Skin epidermis (tissue), 12 donors: ENCODE results near the gene KNOP1.
"Not testable (repeated sequence)": the region's sequence is repeated elsewhere in the genome, so short reads cannot be mapped to it uniquely, and the experiment has no call there.

Experiments used
- H3K27ac ChIP-seq, 21 experiments: fragments of 200-600 bp; sonication (generic) in 11 of 21; one replicate each; pipeline ENCODE4 v1.5.0; 2020; ENCODE audit warnings: mild to moderate bottlenecking in 3 of 21, inconsistent platforms in 2 of 21, moderate library complexity in 2 of 21
- H3K4me3 ChIP-seq, 7 experiments: fragments of 200-600 bp; sonication (generic) in 2 of 7; one replicate each; pipeline ENCODE4 v1.5.0; 2020; ENCODE audit warnings: inconsistent platforms in 2 of 7, mild to moderate bottlenecking in 2 of 7, moderate library complexity in 1 of 7

The KNOP1 gene

DNA sequence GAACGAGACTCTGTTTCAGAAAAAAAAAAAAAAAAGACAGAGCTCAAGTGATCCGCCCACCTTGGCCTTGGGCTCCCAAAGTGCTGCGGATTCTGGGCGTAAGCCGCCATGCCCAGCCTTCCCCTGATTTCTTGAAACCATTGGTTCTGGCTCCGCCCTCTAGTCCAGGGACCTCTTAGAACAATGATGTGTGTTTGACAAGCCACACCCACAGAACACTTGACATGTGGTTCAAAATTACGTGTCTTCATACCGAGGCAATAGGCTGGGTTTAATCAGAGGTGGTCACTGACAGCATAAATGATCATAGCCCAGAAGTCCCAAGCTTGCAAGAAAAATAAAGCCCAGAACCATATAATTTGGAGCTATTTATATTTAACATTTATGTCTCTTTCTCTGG lies 23.0 kb downstream of the KNOP1 start:
- Histone ChIP-seq H3K4me3 (no peak overlapping the region), H3K27ac (peak overlapping the region in 6 of 21 experiments; percentile 24 to 83 (median 52))

DNA sequence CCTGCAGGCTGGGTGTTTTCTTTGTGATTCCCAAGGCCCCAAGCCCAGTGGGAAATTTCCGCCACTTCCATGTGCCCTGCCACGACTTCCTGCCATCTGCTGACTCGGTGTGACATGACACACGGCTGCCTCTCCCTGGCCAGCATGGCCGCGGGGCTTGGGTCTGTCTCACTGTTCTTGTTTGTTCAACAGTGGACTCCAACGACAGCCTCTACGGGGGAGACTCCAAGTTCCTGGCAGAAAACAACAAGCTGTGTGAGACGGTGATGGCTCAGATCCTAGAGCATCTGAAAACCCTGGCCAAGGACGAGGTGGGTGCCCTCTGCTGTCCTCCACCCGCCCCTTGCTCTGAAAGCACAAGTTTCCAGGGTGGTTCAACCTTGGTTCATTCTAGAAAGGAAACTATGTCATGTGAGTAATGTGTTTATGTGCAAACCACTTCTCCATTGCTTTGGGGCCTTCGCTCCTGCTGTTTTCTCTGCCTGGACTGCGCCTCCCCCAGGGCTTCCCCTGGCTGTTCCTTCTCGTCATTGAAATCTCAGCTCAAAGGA lies 26.8 kb downstream of the KNOP1 start:
- H3K27ac ChIP-seq, result peak overlapping the region in 13 of 21 experiments; percentile 15 to 73 (median 36)
- H3K4me3 ChIP-seq, result no peak overlapping the region

DNA sequence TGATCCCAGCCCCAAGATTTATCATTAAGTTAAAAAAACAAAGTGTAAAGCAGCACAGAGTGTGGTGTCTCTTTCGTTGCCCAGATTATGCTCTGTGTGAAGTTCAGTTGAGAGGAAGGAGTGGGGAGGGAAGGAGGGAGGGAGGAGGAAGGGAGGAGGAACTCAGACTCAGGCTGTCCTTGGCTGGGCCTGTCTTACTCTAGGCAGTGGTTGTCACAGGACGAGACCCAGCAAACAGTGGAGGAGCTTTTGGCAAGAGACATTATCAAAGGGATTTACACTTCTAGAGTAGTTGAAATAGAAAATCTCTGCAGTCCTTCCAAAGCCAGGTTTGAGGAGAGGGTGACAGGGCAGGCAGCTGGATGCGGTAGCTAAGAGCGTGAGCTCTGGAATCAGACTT lies 27.8 kb downstream of the KNOP1 start:
- Histone ChIP-seq H3K27ac (peak overlapping the region in 12 of 21 experiments; percentile 11 to 73 (median 42)), H3K4me3 (no peak overlapping the region)

DNA sequence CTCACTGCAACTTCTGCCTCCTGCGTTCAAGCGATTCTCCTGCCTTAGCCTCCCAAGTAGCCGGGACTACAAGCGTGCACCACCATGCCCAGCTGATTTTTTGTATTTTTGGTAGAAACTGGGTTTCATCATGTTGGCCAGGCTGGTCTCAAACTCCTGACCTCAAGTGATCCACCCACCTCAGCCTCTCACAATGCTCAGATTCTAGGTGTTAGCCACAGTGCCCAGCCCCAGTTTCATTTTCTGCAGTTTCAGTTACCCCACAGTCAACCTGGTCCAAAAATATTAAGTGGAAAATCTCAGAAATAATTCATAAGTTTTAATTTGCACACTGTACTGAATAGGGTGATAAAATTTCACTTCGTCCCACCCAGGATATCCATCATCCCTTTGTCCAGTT lies 28.7 kb downstream of the KNOP1 start:
- H3K4me3 ChIP-seq, result no peak overlapping the region
- H3K27ac ChIP-seq, result peak overlapping the region in 2 of 21 experiments; percentile 11 to 13

DNA sequence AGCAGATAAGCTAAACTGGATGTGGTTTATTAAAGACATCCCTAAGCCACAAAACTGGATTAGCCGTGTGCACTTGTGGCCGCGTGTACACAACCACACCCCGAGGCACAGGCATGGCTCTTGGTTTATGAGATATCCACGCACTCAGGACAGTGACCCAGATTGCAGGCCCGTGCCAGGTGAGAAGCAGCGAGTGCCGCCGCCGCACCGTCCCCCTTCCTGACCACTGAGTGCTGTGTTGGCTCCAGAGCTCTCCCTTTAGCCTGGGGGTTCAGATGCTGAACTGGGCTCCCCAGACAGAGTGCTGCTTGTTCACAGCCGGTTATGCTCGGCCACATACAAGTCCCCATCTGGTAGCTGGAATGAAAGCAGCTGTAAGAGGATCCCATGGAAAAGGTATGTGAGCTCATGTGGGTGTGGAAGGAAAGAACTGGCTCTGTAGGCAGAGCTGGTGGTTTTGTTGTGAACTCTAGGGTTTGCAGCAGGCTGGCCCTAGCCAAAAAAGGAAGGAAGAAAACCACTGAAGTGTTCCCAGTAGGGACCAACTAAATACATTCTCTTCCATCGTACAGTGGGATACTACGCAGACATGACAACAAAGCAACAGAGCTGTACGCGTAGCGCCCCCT lies 29.5 kb downstream of the KNOP1 start:
- no peak overlapping the region for H3K4me3 ChIP-seq
- peak overlapping the region in 2 of 21 experiments; percentile 20 to 59 for H3K27ac ChIP-seq

DNA sequence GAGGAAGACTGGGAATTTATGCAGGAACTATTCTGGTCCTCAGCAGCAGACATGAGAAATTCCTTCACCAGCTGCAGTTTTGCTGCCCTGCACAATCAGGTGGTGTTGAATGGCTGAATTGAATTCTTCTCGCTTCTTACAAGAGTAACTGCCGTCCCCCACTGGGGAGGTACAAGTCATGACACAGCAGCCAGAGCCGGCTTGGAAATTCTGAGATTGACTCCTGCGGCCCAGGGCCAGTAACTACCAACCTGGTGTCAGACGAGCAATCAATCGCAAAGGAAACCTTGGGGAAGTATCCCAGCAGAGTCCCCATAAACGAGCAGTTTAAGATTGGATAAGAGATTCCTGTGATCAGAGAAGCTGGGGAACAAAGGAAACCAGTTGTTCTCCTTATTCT lies 30.7 kb downstream of the KNOP1 start:
- Histone ChIP-seq H3K4me3 (no peak overlapping the region), H3K27ac (no peak overlapping the region)

DNA sequence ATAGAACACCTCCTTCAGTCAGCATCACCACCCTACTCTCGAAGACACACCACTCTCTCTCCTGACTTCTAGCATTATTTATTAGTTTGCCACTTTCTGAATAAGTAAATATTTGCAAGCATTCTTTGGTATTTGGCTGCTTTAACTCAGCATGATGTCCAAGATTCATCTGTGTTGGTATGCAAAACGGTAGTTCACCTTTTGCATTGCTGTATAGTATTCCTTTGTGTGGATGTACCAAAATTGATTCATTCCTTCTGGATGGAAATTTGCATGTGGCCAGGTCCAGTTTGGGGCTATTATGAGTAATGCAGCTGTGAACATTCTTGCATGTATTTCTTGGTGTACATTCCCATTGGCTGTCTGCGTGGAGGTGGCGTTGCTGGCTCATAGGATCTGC lies 32.9 kb downstream of the KNOP1 start:
- Histone ChIP-seq H3K4me3 (no peak overlapping the region), H3K27ac (no peak overlapping the region)

DNA sequence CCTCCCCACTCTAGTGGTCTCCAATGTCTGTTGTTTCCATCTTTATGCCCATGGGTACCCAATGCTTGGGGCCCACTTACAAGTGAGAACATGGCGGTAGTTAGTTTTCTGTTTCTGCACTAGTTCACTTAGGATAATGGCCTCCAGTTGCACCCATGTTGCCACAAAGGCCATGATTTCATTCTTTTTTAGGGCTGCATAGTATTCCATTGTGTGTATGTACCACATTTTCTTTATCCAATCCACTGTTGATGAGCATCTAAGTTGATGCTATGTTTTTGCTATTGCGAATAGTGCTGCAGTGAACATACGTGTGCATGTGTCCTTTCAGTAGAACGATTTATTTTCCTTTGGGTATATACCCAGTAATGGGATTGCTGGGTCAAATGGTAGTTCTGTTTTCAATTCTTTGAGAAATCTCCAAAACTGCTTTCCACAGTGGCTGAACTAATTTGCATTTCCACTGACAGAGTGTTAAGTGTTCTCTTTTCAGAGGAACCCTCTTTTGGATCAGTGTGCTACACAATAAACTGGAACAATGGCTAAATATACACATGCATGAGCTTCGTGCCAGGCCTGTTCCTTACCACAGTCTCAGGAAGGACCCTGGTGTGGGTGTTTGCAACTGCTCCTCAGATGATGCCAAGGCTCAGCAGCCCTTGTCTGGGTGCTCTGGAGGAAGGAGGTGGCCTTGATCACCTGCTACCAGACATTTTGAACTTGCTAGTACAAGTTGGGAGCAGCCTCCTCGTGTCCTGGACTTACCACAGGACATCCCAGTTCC lies 34.4 kb downstream of the KNOP1 start:
- Histone ChIP-seq H3K27ac (no peak overlapping the region), H3K4me3 (no peak overlapping the region)

DNA sequence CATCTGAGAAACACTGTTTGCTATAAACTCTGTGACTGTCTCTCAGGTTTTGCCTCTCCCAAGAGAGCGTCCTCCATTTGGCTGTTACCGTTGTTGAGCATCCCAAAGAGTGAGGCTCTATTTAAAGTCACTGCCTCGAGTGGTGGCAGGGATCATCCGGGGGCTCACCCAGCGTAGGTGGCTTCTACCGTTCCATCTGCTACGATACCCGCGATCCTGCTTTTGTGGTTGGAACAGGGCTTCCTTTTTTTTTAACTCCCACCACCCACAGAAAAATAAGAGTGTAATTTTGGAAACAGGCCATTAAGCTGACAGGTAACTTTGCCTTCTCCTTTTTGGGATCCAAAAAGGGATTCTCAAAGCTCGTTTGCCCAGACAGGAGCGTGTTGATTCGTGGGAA lies 36.4 kb downstream of the KNOP1 start:
- Histone ChIP-seq H3K4me3 (no peak overlapping the region), H3K27ac (no peak overlapping the region)

DNA sequence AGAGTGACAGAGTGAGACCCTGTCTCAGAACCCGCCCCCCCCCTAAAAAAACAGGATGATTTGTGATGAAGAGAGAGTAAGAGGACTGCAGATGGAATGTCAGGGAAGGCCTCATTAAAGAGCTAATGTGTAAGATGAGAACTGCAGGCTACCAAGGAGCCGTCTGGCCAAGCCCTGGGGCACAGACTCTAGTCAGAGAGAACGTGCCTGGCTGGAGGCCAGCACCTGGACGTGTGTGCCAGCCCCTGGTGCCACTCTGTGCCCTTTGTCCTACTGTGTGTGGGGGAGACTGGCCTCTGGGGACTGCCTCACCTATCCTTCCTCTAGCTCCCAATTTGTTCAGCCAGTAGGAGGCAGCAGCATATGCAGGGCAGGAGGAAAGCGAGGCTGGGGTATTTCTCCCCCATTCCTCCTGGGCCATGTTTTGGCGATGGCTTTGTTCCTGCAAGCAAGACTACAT lies 37.1 kb downstream of the KNOP1 start:
- Histone ChIP-seq H3K4me3 (no peak overlapping the region), H3K27ac (no peak overlapping the region)

DNA sequence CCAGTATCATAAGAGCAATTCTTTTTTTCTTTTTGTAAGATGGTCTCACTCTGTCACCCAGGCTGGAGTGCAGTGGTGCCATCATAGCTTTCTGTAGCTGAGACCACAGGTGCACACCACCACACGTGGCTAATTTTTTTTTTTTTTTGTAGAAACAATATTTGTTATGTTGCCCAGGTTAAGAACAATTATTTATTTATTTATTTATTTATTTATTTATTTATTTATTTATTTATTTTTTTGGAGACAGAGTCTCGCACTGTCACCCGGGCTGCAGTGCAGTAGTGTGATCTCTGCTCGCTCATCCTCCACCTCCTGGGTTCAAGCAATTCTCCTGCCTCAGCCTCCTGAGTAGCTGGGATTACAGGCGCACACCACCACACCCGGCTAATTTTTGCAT lies 38.7 kb downstream of the KNOP1 start:
- H3K27ac ChIP-seq, H3K4me3 ChIP-seq: not testable (repeated sequence)

DNA sequence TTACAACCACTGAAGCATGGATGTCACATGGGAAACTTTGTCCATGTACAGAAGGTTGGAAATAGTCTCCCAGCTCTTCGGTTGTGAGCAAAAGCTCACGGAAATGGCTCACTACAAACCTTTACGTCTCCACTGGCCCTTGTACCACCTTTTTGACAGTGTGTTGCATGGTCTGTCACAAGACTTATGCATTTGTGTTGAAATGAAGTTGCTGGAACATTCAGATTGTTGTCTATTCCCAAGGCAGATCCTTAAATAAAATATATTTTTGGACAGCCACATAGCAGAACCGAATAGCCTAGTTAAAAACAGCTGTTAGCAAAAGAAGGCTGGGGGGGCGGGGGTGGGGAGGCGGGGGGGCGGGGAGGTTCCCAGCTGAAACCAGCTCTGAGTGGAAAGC lies 39.2 kb downstream of the KNOP1 start:
- no peak overlapping the region for H3K27ac ChIP-seq

DNA sequence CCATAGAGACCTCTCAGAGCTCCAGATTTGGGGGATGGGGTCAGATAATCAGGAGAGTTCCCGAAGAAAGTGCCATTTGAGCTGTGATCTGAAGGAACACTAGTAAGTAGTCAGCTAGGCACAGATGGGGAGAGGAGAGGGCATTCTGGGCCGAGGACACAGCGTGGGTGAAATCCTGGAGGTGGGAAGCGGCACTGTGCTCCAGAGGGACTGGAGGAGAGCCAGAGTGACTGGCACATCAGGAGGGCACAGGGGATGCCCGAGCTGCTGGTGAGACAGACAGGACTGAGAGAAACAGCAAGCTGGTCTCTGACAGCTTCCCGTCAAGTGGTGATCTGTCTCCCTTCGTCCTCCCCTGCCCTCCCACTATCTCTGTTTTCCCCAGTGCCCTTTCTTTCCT lies 40.6 kb downstream of the KNOP1 start:
- H3K27ac ChIP-seq, result no peak overlapping the region
- no peak overlapping the region for H3K4me3 ChIP-seq

More for the DNA sequence above, 39.2 kb downstream of the KNOP1 start:
- no peak overlapping the region for H3K4me3 ChIP-seq

DNA sequence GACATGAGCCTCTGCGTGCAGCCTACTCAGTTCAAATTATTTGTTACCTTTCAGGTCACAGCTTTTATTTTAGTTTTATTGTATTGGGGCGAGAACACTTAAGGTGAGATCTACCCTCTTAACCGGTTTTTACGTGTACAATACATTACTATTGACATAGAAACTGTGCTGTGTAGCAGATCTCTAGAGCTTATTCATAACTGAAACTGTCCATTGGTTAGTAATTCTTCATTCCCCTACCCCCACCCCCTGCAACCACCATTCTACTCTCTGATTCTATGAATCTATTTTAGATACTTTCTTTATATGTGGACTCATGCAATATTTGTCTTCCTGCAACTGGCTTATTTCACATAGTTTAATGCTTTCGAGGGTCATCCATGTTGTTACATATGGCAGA lies 43.5 kb downstream of the KNOP1 start:
- Histone ChIP-seq H3K4me3 (no peak overlapping the region), H3K27ac (no peak overlapping the region)

DNA sequence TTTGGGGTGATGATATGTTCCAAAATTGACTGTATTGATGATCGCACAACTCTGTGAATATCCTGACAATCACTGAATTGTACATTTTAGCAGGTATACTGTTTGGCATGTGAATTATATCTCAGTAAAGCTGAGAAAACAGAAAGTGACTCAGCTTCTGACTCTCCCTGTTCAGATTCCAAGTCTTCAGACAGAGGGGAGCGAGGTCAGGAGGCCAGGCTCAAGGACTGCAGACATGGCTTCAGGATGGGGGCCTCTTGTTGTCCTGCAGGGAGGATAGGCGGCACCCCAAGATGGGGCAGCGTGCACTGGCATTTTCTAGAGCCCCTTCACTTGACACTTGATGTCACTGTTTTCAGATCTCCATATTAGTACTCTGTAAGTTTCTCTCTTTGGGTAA lies 45.6 kb downstream of the KNOP1 start:
- Histone ChIP-seq H3K4me3 (no peak overlapping the region), H3K27ac (no peak overlapping the region)

DNA sequence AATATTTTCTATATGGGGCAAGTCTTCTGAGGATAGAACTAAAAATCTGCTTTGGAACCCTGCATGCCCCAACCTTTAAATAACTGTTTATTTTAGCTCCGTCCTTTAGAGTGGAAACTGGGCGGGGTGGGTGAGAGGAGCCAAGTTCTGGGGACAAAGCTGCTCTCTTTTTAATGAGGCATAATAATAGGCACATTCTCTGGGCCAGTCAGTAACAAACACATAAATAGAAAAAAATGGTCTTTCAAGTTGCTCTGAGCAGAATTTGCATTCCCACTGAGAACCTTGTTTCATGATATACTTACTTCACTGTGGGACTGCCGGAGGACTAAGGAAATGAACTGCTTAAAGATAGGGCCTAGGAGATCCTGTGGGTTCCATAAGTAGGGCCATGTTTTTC lies 51.5 kb downstream of the KNOP1 start:
- H3K4me3 ChIP-seq, result no peak overlapping the region

DNA sequence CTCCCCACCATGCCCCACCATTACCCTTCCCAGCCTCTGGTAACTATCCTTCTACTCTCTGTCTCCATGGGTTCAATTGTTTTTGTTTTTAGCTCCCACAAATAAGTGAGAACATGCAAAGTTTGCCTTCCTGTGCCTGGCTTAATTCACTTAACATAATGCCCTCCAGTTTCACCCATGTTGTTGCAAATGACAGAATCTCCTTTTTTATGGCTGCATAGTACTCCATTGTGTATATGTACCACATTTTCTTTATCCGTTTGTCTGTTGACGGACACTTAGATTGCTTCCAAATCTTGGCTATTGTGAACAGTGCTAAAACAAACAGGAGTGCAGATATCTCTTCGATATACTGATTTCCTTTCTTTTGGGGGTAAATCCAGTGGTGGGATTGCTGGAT lies 52.7 kb downstream of the KNOP1 start:
- H3K27ac ChIP-seq, result not testable (repeated sequence)

More for the DNA sequence above, 51.5 kb downstream of the KNOP1 start:
- peak overlapping the region in 1 of 21 experiments; percentile 54 for H3K27ac ChIP-seq

DNA sequence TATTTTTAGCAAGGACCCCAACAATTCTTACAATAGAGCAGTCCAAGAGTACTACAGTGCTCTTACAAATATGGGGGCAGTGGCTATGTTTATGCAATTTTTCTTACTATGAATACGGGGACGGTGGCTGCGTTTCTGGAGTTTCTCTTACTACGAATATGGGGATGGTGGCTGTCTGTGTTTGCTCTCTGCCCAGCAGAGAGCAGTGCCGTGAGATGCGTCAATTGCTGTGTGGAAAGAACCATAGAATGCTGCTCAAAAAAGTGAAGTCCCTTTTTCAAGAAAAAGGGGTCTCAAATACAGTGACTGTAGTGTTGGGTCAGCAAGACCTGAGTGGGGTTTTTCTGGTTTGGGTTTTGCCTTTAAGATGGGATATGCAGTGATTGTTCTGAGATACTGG lies 53.9 kb downstream of the KNOP1 start:
- Histone ChIP-seq H3K27ac (no peak overlapping the region), H3K4me3 (no peak overlapping the region)

More for the DNA sequence above, 52.7 kb downstream of the KNOP1 start:
- not testable (repeated sequence) for H3K4me3 ChIP-seq

DNA sequence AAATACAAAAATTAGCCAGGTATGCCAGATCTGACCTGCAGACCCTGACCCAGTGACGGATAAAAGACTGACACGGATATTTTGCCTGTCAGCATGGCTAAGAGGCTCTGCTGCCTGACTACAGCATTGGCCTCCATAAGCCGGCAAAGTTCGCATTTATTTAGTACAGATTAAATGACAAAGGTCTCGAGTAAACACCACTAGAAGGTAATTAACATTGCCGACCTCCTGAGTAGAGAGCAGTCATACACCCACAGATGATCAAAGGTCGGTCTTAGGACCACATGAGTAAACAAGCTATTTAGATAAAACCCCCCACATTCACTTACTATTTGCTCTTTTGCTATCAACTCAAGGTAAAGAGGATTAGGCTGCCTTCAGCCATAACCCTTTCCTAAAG lies 55.7 kb downstream of the KNOP1 start:
- Histone ChIP-seq H3K27ac (no peak overlapping the region), H3K4me3 (no peak overlapping the region)

DNA sequence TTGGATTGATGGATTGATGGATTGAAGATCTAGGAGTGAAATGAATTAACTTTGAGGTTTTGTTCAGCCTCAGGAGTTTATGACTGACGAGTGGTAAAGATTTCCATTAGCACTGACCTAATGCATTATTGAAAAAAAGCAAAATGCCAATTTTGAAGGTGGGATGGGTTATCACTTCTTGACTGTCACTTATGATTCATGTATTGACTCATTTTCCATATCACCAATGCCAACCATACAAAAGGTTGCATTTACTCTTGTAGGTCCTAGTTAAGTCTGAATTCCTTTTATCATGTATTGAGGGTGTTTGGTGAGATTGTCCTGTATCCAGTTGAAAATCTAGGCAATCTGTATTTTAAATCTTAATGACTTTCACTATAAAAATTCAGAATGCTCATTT lies 57.6 kb downstream of the KNOP1 start:
- no peak overlapping the region for H3K27ac ChIP-seq
- no peak overlapping the region for H3K4me3 ChIP-seq

DNA sequence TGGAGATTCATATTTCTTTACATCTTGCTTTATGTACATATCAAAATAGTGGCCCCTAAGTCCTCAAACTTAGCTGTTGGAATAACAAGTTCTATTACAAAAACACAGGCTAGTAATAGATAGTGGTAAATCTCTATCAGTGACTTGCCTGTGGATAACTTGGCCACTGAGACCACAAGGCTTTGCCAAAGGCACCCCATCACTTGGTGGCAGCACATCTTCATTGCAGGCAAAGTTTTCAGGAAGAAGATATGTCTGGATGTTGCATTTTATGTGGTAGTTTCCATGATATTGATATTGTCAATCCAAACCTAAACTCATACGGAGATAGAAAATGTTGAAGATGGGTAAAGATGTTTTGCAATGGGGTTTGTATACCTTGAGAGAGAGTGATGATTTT lies 58.5 kb downstream of the KNOP1 start:
- Histone ChIP-seq H3K4me3 (no peak overlapping the region), H3K27ac (no peak overlapping the region)
